Activated CD8-positive, alpha-beta memory T cell treated with anti-CD3 and anti-CD28 coated beads for 24 hours (primary cell): ENCODE measurements around the gene JUNB.
A peak's percentile ranks its signal among the peaks of the same experiment; 100 is the strongest.

Experiments
- DNase-seq: peaks from one replicate; pipeline ENCODE4 v3.0.0-alpha.2; 2020

Gene JUNB

GRCh38 chr19:12791345-12792050 lies at the start of gene JUNB:
JUNB (plus strand) TSS chr19:12791486; CDS start chr19:12791772, 286 bp downstream.
- DNase-seq, result peak; percentile 98

DNA sequence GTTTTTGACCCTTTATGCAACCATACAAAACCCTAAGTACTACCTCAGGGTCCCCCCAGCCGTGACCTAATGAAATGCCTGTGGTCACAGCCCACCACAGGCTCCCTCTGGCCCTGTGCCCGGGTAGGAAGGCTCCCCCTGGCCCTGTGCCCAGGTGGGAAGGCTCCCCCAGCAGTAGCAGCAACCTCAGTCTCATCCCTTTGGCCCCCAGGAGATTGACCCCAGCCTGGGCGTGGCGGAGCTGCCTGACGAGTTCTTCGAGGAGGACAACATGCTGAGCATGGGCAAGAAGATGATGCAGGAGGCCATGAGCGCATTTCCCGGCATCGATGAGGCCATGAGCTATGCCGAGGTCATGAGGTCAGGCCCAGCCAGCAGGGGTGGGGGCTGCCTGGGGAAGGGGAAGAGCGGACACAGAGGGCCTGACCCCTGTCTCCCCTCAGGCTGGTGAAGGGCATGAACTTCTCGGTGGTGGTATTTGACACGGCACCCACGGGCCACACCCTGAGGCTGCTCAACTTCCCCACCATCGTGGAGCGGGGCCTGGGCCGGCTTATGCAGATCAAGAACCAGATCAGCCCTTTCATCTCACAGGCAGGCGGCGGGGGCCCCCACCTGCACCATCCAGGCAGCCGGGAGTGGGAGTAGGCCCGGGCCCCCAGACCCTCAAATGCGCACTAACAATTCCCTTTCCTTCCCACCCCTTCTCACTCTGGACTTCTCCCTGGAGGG lies 46.0 kb upstream of the JUNB start:
- DNase-seq, result no peak

DNA sequence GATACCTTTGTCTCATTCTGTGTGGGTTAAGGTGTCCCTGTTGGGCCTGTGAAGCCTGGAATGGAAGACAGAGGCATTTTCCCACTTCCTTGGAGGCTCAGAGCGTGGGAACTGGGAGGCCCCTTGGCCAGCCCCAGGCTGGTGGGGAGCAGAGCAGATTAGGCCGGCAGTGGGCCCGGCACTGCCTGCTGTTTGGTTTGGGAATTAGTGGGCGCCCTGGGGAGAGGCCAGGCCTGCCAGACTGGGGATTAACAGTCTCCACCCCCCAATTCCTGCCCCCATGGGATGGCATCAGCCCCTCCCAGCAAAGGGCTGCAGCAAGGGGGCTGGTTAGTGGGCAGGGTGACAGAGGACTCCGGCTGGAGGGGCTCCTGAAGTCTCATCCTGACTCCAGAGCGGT lies 42.8 kb upstream of the JUNB start:
- DNase-seq, result no peak

- DNase-seq, result no peak
Observed at GRCh38 chr19:12749938-12750521, 41.3 kb upstream of the JUNB start.

DNA sequence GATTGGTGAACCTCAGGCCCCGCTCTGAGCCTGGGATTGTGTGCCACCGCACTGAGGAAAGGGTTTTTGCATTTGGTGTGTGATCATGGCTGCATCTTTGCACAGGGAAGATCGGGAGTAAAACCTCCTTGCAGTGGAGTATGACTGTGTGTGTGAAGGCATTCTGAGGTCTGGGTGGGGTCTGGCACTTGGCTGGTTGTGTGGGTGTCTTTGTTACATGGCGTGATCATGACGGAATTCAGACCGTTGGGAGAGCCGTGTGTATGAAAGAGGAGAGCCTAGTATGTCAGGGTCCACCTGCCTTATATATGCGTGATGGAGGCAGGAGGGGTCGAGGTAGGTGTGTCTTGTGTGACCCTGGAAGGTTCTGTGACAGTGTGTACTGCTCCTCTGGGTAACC lies 40.4 kb upstream of the JUNB start:
- no peak for DNase-seq

- DNase-seq, result no peak
Observed at GRCh38 chr19:12751635-12752034, 39.7 kb upstream of the JUNB start, which contains the start of gene BEST2. BEST2 (plus strand) TSS chr19:12751791; CDS start chr19:12752593, 802 bp downstream.

DNA sequence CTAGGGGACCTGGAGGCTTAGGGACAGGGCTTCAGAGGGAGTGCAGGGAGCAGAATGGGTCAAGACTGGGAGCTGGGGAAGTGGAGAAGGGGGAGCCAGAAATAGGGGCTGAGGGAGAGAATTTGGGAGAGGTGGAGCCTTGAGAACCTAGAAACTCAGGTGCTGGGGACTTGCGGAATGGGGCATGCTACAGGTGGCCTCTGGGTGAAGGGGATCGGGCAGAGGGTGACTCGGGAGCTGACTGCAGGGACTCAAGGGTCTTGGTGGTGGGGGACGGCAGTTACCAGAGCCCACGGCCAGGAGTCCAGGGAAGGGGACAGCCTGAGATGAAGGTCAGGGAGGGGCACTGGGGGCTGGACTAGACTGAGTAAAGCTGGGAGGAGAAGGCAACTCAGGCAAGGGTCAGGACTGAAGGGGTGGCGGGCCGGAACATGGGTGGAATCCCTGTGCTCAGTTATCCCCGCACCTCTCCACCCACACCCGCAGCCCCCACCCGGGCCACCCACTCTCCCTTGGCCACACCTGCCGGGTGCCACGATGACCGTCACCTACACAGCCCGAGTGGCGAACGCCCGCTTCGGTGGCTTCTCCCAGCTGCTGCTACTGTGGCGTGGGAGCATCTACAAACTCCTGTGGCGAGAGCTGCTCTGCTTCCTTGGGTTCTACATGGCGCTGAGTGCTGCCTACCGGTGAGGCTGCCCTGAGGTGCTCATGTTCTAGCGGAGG lies 39.1 kb upstream of the JUNB start:
- DNase-seq, result no peak

DNA sequence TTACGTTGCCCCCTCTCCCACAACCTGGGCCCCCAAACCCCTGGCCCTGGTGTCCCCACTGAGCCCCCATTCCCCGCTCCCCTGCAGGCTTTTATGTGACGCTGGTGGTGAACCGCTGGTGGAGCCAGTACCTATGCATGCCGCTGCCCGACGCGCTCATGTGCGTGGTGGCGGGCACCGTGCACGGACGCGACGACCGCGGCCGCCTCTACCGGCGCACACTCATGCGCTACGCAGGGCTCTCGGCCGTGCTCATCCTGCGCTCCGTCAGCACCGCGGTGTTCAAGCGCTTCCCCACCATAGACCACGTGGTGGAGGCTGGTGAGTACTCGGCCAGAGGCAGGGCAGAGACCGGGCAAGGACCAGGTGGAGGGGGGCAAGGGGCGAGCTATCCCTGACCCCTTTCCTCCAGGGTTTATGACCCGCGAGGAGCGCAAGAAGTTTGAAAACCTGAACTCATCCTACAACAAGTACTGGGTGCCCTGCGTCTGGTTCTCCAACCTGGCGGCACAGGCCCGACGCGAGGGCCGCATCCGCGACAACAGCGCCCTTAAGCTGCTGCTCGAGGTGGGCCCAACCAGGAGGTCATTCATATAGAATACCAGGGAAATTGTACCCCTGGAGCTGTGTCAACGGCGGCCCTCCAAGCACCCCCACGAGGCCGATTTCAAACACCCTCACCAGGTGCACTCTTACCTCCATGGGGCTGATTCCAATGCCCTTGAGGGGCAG lies 36.7 kb upstream of the JUNB start:
- no peak for DNase-seq

- no peak for DNase-seq
Observed at GRCh38 chr19:12756150-12756883, 35.0 kb upstream of the JUNB start.

DNA sequence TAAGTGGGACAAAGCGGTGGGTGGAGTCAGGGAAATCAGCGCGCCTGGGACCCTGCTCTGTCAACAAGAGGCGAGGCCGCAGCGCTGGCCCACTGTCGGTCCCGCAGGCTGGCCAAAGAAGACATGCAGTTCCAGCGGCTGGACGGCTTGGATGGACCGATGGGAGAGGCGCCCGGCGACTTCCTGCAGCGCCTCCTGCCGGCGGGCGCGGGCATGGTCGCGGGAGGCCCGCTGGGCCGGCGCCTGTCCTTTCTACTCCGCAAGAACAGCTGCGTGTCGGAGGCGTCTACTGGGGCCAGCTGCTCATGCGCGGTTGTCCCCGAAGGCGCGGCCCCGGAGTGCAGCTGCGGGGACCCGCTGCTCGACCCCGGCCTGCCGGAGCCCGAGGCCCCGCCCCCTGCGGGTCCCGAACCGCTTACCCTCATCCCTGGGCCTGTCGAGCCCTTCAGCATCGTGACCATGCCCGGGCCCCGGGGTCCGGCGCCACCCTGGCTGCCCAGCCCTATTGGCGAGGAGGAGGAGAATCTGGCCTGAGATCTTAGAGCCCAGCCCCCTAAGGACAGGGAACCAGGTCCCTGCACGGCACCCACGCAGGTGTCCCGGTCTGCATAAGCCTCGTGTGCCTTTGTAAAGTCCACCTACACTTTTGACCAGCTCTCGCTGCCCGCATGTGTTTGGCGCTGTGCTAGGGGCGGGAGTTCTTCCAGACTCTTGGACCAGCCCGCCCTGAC lies 33.6 kb upstream of the JUNB start:
- peak; percentile 85 for DNase-seq

- DNase-seq, result no peak
Observed at GRCh38 chr19:12759686-12760085, 31.6 kb upstream of the JUNB start.

- no peak for DNase-seq
Observed at GRCh38 chr19:12763100-12763499, 28.2 kb upstream of the JUNB start.

- no peak for DNase-seq
Observed at GRCh38 chr19:12764698-12765097, 26.6 kb upstream of the JUNB start.

- DNase-seq, result peak; percentile 96
Observed at GRCh38 chr19:12766051-12766521, 25.2 kb upstream of the JUNB start.

- DNase-seq, result no peak
Observed at GRCh38 chr19:12767150-12767549, 24.1 kb upstream of the JUNB start.

DNA sequence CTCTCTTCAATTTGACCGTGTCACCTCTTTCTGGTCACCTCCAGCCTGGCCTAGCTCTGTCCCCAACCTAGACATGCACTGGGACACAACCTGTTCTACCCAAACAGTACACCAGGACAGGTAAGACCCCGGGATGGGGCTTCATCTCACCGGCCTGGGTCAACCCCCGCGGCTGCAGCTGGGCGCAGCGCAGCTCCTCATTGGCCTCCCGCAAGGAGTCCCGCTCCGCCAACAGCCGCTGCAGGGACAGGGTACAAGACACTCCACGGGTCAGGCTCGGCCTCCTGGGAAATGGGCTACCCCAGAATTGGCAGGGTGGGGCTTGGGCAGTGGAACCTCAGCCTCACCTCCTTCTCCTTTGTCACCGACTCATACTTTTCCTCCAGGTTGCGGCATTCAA lies 23.6 kb upstream of the JUNB start:
- DNase-seq, result no peak

- DNase-seq, result peak; percentile 66
Observed at GRCh38 chr19:12769689-12770088, 21.6 kb upstream of the JUNB start.

- DNase-seq, result no peak
Observed at GRCh38 chr19:12770922-12771321, 20.4 kb upstream of the JUNB start.

DNA sequence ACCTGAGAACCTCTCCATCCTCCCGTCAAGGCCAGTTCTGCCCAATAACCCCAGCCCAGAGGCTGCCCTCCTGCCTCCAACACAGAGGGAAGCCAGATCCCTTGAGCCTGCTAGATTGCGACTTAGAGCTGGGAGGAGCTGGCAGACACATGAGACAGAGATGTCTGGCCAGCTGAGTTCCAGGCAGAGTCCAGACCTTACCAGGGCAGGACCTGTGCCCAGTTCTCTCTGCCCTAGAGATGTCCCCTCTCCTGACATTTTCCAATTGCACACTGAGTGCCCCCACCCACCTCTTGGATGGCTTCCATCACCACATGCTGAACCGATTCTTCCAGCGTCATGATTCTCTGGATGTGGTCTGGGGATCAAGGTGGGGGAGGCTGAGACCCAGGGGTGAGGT lies 19.0 kb upstream of the JUNB start:
- no peak for DNase-seq

DNA sequence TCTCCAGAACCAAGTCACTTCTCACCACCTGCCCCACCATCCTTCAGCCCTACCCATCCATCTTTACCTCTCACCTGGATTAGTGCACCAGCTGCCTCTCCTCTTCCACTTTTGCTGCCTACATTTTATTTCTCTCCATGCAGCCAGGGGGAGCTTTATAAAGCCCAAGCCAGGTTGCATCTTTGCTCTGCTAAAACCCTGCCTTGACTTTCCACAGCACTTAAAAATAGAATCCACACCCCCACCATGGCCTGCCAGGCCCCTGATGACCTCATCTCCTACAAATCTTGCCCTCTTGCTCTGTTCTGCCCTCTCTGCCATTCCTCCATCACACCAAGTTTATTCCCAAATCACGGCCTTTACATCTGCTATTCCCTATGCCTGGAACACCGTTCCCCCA lies 17.7 kb upstream of the JUNB start:
- no peak for DNase-seq
